Thoracic aorta (tissue), 2 donors: ENCODE data around the gene UGDH. TPM values are rescaled to one million over a fixed set of nuclear protein-coding genes. Genes with fewer than 3 reads are reported as not detected.

Source experiments
- ATAC-seq: fragments of 150-250 bp; one replicate; pipeline ENCODE4 v1.8.0; 2017; ENCODE audit warnings: low read depth; ENCODE audit not compliant: insufficient number of reproducible peaks, low FRiP score
- DNase-seq: peaks from one replicate; pipeline ENCODE4 v3.0.0-alpha.2; 2020; ENCODE audit warnings: low spot score
- H3K27ac ChIP-seq, 2 donors: fragments of 200-600 bp; sonication (generic); 1 replicate in 1 of 2; 2 replicates in 1 of 2; pipeline ENCODE4 v1.5.1; 2016; ENCODE audit warnings: mild to moderate bottlenecking in 2 of 2, moderate library complexity in 2 of 2
- H3K27me3 ChIP-seq: fragments of 200-600 bp; sonication (generic); replicated peaks from 2 replicates; pipeline ENCODE4 v1.6.0; 2016; ENCODE audit warnings: mild to moderate bottlenecking; ENCODE audit not compliant: insufficient read depth
- H3K36me3 ChIP-seq: fragments of 200-600 bp; sonication (generic); one replicate; pipeline ENCODE4 v1.5.1; 2016
- H3K4me1 ChIP-seq, 2 donors: fragments of 200-600 bp; sonication (generic); 1 replicate in 1 of 2; 2 replicates in 1 of 2; pipeline versions ENCODE4 v1.5.1 to v1.6.0; 2016; ENCODE audit warnings: low read depth in 2 of 2, mild to moderate bottlenecking in 1 of 2; ENCODE audit not compliant: control insufficient read depth in 1 of 2
- H3K4me3 ChIP-seq: fragments of 200-600 bp; sonication (generic); 2 replicates; pipeline ENCODE4 v1.5.1; 2016; ENCODE audit warnings: mild to moderate bottlenecking
- H3K9me3 ChIP-seq: fragments of 200-600 bp; sonication (generic); 2 replicates; pipeline ENCODE4 v1.5.1; 2016
- total RNA-seq, 2 donors: library from RNA; depleted of rRNA; stranded (reverse); fragments of >200 nt; gene quantifications; one replicate each; pipeline versions ENCODE4 v1.1.0 to v1.2.3, GENCODE V29; 2016
- TF ChIP-seq, protein P1 (sequence below): fragments of 200-600 bp; sonication (generic); IDR thresholded peaks from one replicate; pipeline ENCODE4 v1.5.1; 2019; ENCODE audit warnings: antibody characterized with exemption

The UGDH gene
- total RNA-seq, 2 donors from 2014 or later, result 103 to 736 TPM

DNA sequence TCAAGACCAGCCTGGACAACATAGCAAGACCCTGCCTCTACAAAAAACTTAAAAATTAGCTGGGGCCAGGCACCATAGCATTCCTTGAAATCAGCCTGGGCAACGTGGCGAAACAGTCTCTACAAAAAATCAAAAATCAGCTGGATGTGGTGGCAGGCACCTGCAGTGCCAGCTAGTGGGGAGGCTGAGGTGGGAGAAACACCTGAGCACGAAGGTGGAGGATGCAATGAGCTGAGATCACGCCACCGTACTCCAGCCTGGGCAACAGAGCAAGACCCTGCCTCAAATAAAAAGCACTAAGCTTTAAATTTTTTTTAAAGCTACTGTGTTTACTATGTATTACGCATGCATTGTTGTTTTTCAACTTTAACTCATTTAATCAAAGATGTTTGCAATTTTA lies 71.8 kb downstream of the UGDH start:
- H3K4me3 ChIP-seq, result no peak overlapping the region
- H3K27me3 ChIP-seq, result no peaks in the 10 kb centered on the region
- peaks cover 13 to 37% of the 10 kb centered on the region in 2 donors for H3K4me1 ChIP-seq
- H3K36me3 ChIP-seq, result peaks cover 53% of the 10 kb centered on the region
- TF ChIP-seq, protein P1, sequence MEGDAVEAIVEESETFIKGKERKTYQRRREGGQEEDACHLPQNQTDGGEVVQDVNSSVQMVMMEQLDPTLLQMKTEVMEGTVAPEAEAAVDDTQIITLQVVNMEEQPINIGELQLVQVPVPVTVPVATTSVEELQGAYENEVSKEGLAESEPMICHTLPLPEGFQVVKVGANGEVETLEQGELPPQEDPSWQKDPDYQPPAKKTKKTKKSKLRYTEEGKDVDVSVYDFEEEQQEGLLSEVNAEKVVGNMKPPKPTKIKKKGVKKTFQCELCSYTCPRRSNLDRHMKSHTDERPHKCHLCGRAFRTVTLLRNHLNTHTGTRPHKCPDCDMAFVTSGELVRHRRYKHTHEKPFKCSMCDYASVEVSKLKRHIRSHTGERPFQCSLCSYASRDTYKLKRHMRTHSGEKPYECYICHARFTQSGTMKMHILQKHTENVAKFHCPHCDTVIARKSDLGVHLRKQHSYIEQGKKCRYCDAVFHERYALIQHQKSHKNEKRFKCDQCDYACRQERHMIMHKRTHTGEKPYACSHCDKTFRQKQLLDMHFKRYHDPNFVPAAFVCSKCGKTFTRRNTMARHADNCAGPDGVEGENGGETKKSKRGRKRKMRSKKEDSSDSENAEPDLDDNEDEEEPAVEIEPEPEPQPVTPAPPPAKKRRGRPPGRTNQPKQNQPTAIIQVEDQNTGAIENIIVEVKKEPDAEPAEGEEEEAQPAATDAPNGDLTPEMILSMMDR, result no peak
- ATAC-seq, result no peak
- H3K27ac ChIP-seq, result no peak overlapping the region
- H3K9me3 ChIP-seq, result no peaks in the 10 kb centered on the region
- no peak for DNase-seq

DNA sequence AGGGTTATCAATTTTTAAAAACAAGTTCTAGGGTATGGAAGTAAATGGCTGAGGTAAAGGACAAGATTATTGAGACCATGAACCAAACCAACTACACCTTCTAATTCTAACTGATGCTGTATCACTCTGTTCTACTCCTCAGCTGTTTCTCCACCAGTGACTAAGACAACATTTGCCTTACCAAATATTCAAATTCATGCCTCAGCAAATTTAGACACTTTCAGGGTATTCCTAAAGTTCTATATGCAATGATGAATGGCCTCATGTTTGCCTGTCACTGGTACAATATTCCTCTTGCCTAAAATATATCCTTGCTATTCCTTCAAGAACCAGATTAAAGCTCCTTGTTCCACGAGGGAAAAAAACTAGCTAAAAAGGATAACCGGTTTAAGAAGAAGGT lies 73.5 kb downstream of the UGDH start:
- Histone ChIP-seq H3K4me1 (peaks cover 13 to 28% of the 10 kb centered on the region in 2 donors), H3K27me3 (no peaks in the 10 kb centered on the region), H3K9me3 (no peaks in the 10 kb centered on the region), H3K27ac (no peak overlapping the region), H3K4me3 (no peak overlapping the region), H3K36me3 (peaks cover 53% of the 10 kb centered on the region)
- TF ChIP-seq, protein P1, result no peak
- no peak for ATAC-seq
- no peak for DNase-seq

DNA sequence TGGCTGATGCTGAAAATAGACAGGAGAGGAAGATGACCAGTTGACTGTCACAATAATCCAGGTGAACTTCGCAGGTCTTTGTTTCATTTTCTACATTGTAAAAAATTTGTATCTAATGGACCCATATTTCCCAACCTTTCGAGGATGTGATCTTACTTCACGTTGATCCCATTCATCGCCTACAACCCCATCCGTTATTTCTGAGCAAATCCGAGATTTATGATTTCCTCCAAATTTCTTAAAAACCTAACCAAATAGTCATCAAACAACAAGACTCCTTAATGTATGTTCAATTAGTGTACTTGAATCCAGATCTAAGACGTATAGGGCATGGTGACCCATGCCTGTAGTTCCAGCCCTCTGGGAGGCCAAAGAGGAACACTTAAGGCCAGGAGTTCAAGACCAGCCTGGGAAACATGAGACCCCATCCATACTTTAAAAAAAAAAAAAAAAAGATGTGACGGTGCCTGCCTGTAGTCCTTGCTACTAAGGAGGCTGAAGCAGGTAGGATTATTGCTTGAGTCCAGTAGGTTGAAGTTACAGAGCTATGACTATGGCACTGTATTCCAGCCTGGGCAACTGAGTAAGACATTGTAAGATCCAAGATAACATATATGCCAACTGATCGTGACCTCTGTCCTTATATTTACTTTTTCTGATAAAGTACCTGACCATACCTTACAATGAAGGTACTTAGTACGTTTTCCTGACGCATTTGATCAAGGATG lies 74.2 kb downstream of the UGDH start:
- H3K27ac ChIP-seq, result no peak overlapping the region
- ATAC-seq (no peak), DNase-seq (no peak)
- H3K9me3 ChIP-seq, result no peaks in the 10 kb centered on the region
- peaks cover 53% of the 10 kb centered on the region for H3K36me3 ChIP-seq
- no peak overlapping the region for H3K4me3 ChIP-seq
- H3K27me3 ChIP-seq, result no peaks in the 10 kb centered on the region
- TF ChIP-seq, protein P1, result no peak
- peaks cover 13 to 27% of the 10 kb centered on the region in 2 donors for H3K4me1 ChIP-seq

DNA sequence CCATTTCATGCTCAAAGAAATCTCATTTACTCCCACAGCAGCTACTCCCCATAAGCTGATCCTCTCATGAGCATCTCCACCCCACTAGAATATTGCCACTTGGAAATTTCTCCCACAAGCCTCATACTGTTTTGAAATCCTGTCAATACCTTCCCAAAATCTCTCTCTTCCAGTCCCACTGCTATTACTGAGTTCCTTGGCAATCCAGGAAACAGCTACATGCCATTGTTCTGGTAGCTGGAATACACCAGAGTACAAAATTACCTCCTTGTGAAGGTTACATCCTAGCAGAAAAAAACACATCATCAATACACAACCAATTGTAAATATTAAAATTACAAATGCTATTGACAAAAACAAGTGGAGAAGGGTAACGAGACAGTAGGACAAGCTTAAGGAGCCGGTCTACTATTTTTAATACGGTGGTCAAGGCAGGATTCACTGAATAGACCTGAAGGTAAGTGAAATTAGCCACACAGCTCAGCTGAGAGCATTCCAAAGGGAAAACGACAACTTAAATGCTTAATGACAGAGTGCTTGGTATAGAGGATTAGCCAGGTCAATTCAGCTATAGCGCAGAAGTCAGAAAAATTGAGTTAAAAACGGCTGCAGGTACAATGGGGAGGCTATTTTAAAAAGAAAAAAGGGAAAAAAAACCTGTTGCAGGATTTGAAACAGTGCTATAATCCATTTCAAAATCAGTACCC lies 74.9 kb downstream of the UGDH start:
- peaks cover 53% of the 10 kb centered on the region for H3K36me3 ChIP-seq

More for the DNA sequence above, 74.9 kb downstream of the UGDH start:
- Histone ChIP-seq H3K27me3 (no peaks in the 10 kb centered on the region), H3K4me3 (no peak overlapping the region), H3K27ac (no peak overlapping the region), H3K4me1 (peaks cover 7 to 20% of the 10 kb centered on the region in 2 donors), H3K9me3 (no peaks in the 10 kb centered on the region)
- DNase-seq, result no peak
- ATAC-seq, result no peak
- TF ChIP-seq, protein P1, result no peak
